ENCODE measurements around the gene GPR135.

Gene GPR135

DNA sequence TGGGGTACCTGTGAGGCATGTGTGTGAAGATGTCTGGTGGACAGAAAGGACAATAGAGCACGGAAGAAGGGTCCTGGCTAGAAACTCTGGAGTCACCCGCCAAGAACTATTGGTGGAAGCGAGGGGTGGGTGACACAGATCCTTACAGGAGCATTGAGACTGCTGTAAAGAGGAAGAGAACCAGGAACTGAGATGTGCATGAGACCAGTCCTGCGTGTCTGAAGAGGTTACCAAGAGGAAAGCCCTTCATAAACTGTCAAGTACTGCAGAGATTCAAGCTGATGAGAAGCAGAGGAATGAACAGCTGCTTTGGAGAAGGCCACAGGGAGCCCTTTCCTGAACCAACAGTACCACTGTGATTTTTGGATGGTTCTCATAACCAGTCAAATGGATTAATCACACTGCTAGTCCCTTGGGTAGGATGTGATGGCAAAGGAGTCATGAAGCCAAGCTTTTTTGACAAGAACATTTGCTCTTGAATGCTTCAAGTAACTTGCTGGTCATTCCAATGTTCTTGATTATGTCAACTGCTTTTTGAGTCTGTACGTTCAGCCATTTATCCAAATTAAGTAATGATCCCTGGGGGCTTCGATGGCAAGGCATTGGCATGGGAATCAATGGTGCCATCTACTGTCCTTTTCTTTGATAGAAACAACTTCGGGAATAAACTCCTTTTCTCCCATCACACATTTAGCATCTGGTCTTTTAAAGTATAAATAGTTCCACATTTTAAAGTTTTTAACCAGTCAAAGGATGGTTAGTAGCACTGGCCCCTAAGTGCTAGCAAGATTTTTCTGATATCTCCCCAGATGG, 42.9 kb downstream of the GPR135 start:
- DNase-seq (ENCODE audit: low read depth, low spot score) = no peak

GRCh38 chr14:59419303-59419702, 45.9 kb downstream of the GPR135 start:
- DNase-seq (ENCODE audit: low read depth, low spot score) = no peak

- no peak for DNase-seq (ENCODE audit: low read depth, low spot score)
These were observed 47.9 kb downstream of the GPR135 start for GRCh38 chr14:59417311-59417710.

DNA sequence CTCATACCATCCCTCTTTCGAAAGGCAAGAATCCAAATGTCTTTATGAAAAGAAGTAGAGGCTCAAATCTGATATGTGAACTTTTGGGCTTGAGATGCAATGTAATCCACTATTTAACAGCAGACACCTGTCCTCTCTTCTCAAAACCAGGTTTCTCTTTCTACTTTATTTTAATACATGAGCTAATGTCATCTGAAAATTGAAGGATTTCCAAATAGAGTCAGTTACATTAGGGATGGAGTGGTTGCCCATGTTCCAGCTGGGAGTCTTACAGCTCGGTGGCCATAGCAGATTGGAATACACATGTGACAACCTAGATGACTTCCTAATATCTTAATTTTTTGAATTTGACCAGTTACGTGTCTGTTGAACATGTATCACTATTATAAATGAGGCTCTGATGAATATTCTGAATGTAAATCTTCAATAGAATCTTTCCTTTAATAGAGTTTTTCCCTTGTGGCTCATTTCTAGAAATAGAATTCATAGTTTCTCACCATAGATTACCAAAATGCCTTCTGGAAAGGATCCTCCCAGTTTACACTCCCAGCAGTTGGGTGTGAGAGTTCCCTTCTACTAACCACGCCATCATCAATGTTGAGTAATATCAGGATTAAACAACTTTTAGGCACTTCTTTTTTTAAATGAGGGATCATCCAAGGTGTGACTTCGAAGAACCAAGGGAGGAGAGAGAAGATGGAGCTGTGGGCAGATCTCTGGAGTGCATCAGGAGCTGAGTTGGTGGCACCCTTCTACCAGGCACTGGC, 49.2 kb downstream of the GPR135 start:
- no peak for DNase-seq (ENCODE audit: low read depth, low spot score)
